ENCODE data around the gene DPP10. TPM values are rescaled to one million over a fixed set of nuclear protein-coding genes. Genes with fewer than 3 reads are reported as not detected.

The DPP10 gene
- total and polyA plus RNA-seq, 7 donors, result 0.60 to 4.4 (median 3.5) TPM

- no peak overlapping the region for H3K4me3 ChIP-seq
- intact Hi-C loops (cut with DNase I), result no loop called here
- 55 to 89% methylated on average over 2 of the region's 2 CpGs for WGBS, 2 donors
- DNase-seq, result no peak
- H3K9me3 ChIP-seq, result no peaks in the 10 kb centered on the region
- no peaks in the 10 kb centered on the region for H3K27me3 ChIP-seq
- no peaks in the 10 kb centered on the region for H3K36me3 ChIP-seq
- TF ChIP-seq POLR2AphosphoS5 (IDR thresholded peaks at IDR 0.05) (no peak), CTCF (IDR thresholded peaks at IDR 0.05) (no peak)
- no peaks in the 10 kb centered on the region for H3K4me1 ChIP-seq
- H3K27ac ChIP-seq, result no peak overlapping the region
These were observed 310.7 kb downstream of the DPP10 start for GRCh38 chr2:114753145-114753544.

- Histone ChIP-seq H3K36me3 (no peaks in the 10 kb centered on the region), H3K9me3 (no peaks in the 10 kb centered on the region), H3K4me1 (no peaks in the 10 kb centered on the region), H3K27me3 (no peaks in the 10 kb centered on the region), H3K27ac (no peak overlapping the region), H3K4me3 (no peak overlapping the region)
- TF ChIP-seq CTCF (IDR thresholded peaks at IDR 0.05) (no peak), EP300 (IDR thresholded peaks at IDR 0.05) (no peak), POLR2A (IDR thresholded peaks at IDR 0.05) (no peak)
- intact Hi-C loops (cut with DNase I), result no loop called here
- WGBS, 2 donors, result 68 to 75% methylated on average over 3 of the region's 3 CpGs
- no peak for DNase-seq
These were observed 312.6 kb downstream of the DPP10 start for GRCh38 chr2:114754907-114755563.

GRCh38 chr2:114762376-114762775 is 319.9 kb downstream of the DPP10 start:
- no peak for TF ChIP-seq CTCF (IDR thresholded peaks at IDR 0.05)
- TF ChIP-seq EP300 (IDR thresholded peaks at IDR 0.05), result no peak
- TF ChIP-seq POLR2A (IDR thresholded peaks at IDR 0.05), result no peak
- no peak for TF ChIP-seq POLR2AphosphoS5 (IDR thresholded peaks at IDR 0.05)
- Histone ChIP-seq H3K36me3 (no peaks in the 10 kb centered on the region), H3K9me3 (no peaks in the 10 kb centered on the region), H3K4me3 (no peak overlapping the region), H3K27ac (no peak overlapping the region), H3K4me1 (peaks cover 0 to 2% (median 0%) of the 10 kb centered on the region in 4 donors), H3K27me3 (no peaks in the 10 kb centered on the region)
- intact Hi-C loops (cut with DNase I), result no loop called here
- DNase-seq, result no peak
- 65 to 66% methylated on average over 1 of the region's 1 CpG for WGBS, 2 donors

- TF ChIP-seq POLR2AphosphoS5 (IDR thresholded peaks at IDR 0.05), result no peak
- H3K36me3 ChIP-seq, result no peaks in the 10 kb centered on the region
- intact Hi-C loops (cut with DNase I), result no loop called here
- DNase-seq, result no peak
- WGBS, 2 donors, result 72 to 79% methylated on average over 6 of the region's 6 CpGs
- peaks cover 0 to 2% (median 0%) of the 10 kb centered on the region in 4 donors for H3K4me1 ChIP-seq
- no peak overlapping the region for H3K4me3 ChIP-seq
- H3K27me3 ChIP-seq, result no peaks in the 10 kb centered on the region
- H3K9me3 ChIP-seq, result no peaks in the 10 kb centered on the region
- no peak overlapping the region for H3K27ac ChIP-seq
These were observed 320.5 kb downstream of the DPP10 start for GRCh38 chr2:114762986-114763385.

- H3K27me3 ChIP-seq, result no peaks in the 10 kb centered on the region
- no peaks in the 10 kb centered on the region for H3K36me3 ChIP-seq
- peaks cover 0 to 2% (median 0%) of the 10 kb centered on the region in 4 donors for H3K4me1 ChIP-seq
- H3K27ac ChIP-seq, result no peak overlapping the region
- TF ChIP-seq CTCF (IDR thresholded peaks at IDR 0.05) (no peak), POLR2AphosphoS5 (IDR thresholded peaks at IDR 0.05) (no peak), POLR2A (IDR thresholded peaks at IDR 0.05) (no peak), EP300 (IDR thresholded peaks at IDR 0.05) (no peak)
- no peak overlapping the region for H3K4me3 ChIP-seq
- WGBS, 2 donors, result 59 to 75% methylated on average over 4 of the region's 4 CpGs
- H3K9me3 ChIP-seq, result no peaks in the 10 kb centered on the region
- no peak for DNase-seq
- intact Hi-C loops (cut with DNase I), result no loop called here
These were observed 326.7 kb downstream of the DPP10 start for GRCh38 chr2:114769110-114769509.

Data from sigmoid colon (tissue), 7 donors.